WI38 (cell line): ENCODE results near the gene CACNA2D3.

Source experiments
- H3K4me3 ChIP-seq: 2 replicates; pipeline ENCODE4 v1.5.1; 2011; ENCODE audit warnings: low read depth, mild to moderate bottlenecking, control low read depth, low read length
- CTCF ChIP-seq: IDR thresholded peaks from 2 replicates; pipeline ENCODE4 v1.5.1; 2012; ENCODE audit warnings: low read depth, mild to moderate bottlenecking, control low read depth, low read length

CACNA2D3 gene

GRCh38 chr3:54835701-54836100, 713.3 kb downstream of the CACNA2D3 start:
- no peak for TF ChIP-seq CTCF
- no peak overlapping the region for H3K4me3 ChIP-seq

GRCh38 chr3:54836871-54837270, 714.5 kb downstream of the CACNA2D3 start:
- H3K4me3 ChIP-seq, result no peak overlapping the region
- TF ChIP-seq CTCF, result no peak

- H3K4me3 ChIP-seq, result no peak overlapping the region
- TF ChIP-seq CTCF, result no peak
Observed at GRCh38 chr3:54837964-54838363, 715.6 kb downstream of the CACNA2D3 start.

GRCh38 chr3:54841471-54841870, 719.1 kb downstream of the CACNA2D3 start:
- H3K4me3 ChIP-seq, result no peak overlapping the region
- TF ChIP-seq CTCF, result no peak

GRCh38 chr3:54843352-54843751, 721.0 kb downstream of the CACNA2D3 start:
- H3K4me3 ChIP-seq, result no peak overlapping the region
- no peak for TF ChIP-seq CTCF

- no peak overlapping the region for H3K4me3 ChIP-seq
- TF ChIP-seq CTCF, result no peak
Observed at GRCh38 chr3:54844211-54844610, 721.9 kb downstream of the CACNA2D3 start.

- no peak for TF ChIP-seq CTCF
- H3K4me3 ChIP-seq, result no peak overlapping the region
Observed at GRCh38 chr3:54845011-54845410, 722.7 kb downstream of the CACNA2D3 start.
